Heart right ventricle (tissue), 16 donors: ENCODE measurements around the gene EMC9. TPM values are rescaled to one million over a fixed set of nuclear protein-coding genes. Genes with fewer than 3 reads are reported as not detected.

ENCODE experiments used
- ATAC-seq, 8 donors: fragments of 200-7000 bp; cut with Tn5 transposase; one replicate each; pipeline ENCODE4 v1.9.1; 2020; ENCODE audit warnings: mild to moderate bottlenecking in 8 of 8, moderate library complexity in 8 of 8, moderate number of reproducible peaks in 1 of 8
- DNase-seq, 2 donors: peaks; one replicate each; pipeline ENCODE4 v3.0.0-alpha.2; 2020
- H3K27ac ChIP-seq, 10 donors: fragments of 200-600 bp; sonication (generic) in 2 of 10; one replicate each; pipeline versions ENCODE4 v1.5.0 to v1.8.0; 2020 to 2022; ENCODE audit warnings: mild to moderate bottlenecking in 3 of 10
- H3K27me3 ChIP-seq, 7 donors: fragments of 200-600 bp; one replicate each; pipeline ENCODE4 v1.8.0; 2021 to 2022; ENCODE audit warnings: mild to moderate bottlenecking in 2 of 7
- H3K36me3 ChIP-seq, 9 donors: fragments of 200-600 bp; sonication (generic) in 1 of 9; one replicate each; pipeline versions ENCODE4 v1.5.0 to v1.8.0; 2020 to 2022; ENCODE audit warnings: mild to moderate bottlenecking in 2 of 9
- H3K4me1 ChIP-seq, 9 donors: fragments of 200-600 bp; sonication (generic) in 1 of 9; one replicate each; pipeline versions ENCODE4 v1.5.0 to v1.8.0; 2020 to 2022; ENCODE audit warnings: mild to moderate bottlenecking in 4 of 9
- H3K4me3 ChIP-seq, 10 donors: fragments of 200-600 bp; sonication (generic) in 2 of 10; one replicate each; pipeline versions ENCODE4 v1.5.0 to v1.8.0; 2020 to 2022; ENCODE audit warnings: mild to moderate bottlenecking in 7 of 10, moderate library complexity in 2 of 10
- H3K9me3 ChIP-seq, 11 donors: fragments of 200-600 bp in 10 of 11; sonication (generic) in 2 of 11; one replicate each; pipeline versions ENCODE4 v1.5.0 to v1.8.0; 2013 to 2022; ENCODE audit warnings: mild to moderate bottlenecking in 2 of 11, control low read depth in 1 of 11, moderate library complexity in 1 of 11
- CTCF ChIP-seq, 9 donors: fragments of 200-600 bp; sonication (generic) in 2 of 9; IDR thresholded peaks; one replicate each; pipeline versions ENCODE4 v1.5.0 to v1.8.0; 2021 to 2022; ENCODE audit warnings: antibody characterized with exemption in 9 of 9, mild to moderate bottlenecking in 5 of 9, moderate library complexity in 1 of 9
- WGBS, 2 donors: extraction: QIAGEN DNeasy Blood & Tissue Kit; methylation state at CpG; one replicate each; pipeline ENCODE4 v1.1.7; 2013; ENCODE audit warnings: inconsistent platforms in 1 of 2; 5-methylcytosine and 5-hydroxymethylcytosine counted together
- intact Hi-C, 10 donors: fragments of 100-400 bp; cut with DNase I; formaldehyde crosslinking; loops; one replicate each; pipeline versions ENCODE4 v1.11.1 to v1.14.2; 2022
- polyA plus RNA-seq, 2 donors: library from polyadenylated mRNA; stranded (reverse); fragments of 200-250 nt; gene quantifications; one replicate each; pipeline ENCODE4 v1.2.3, GENCODE V29; 2013
- total RNA-seq, 10 donors: library from RNA; stranded (reverse); fragmentation: NEBNext Ultra II Directional in 3 of 10; extraction: Animal tissue kit (Norgen Biotek cat#: 25700) in 3 of 10; gene quantifications; one replicate each; pipeline versions ENCODE4 v1.2.1 to v1.2.4, GENCODE V29; 2021 to 2023
- donor health status: Arrhythmogenic right ventricular cardiomyopathy.
- donor health status: ischemic (EF 13 %, LVEDD 7.1; RV severe dilation, severe dysfunction).
- donor health status: healthy with polysubstance abuse.
- donor health status: DM: no; HTN: yes; CAD: no.
- donor health status: DM: no; HTN: no; CAD: no.
- donor health status: ischemic (EF 25% LVEDD 6.9; RV normal size, moderate dysfunction).
- donor health status: ischemic (EF 25% LVEDD 5.7; RV mildly dilated, moderate dysfunction).
- donor health status: healthy.
- donor health status: DM: yes; HTN: yes; CAD: no.
- donor health status: Ischemic cardiomyopathy.
- donor health status: ischemic (EF 35%, LVEDD 5.7; RV mildly dilated, moderate dysfunction).
- donor health status: nonischemic (EF 11% LVEDD 7.7; RV severe dilation, severe dysfunction).
- donor health status: DM: yes; HTN: yes; CAD: no.
- donor health status: PGD.
- donor health status: ischemic (EF 29% LVEDD 5.4; RV normal size, mild dysfunction).
- donor health status: nonischemic (EF 23%, LVEDD 6.1; RV moderate dilation, normal function).

Gene EMC9
- total and polyA plus RNA-seq, 12 donors, result 10.2 to 44.3 (median 14.4) TPM

- TF ChIP-seq CTCF (IDR thresholded peaks at IDR 0.05), result no peak
- H3K27me3 ChIP-seq, result no peaks in the 10 kb centered on the region
- H3K27ac ChIP-seq, result no peak overlapping the region
- peaks cover 0 to 100% (median 43%) of the 10 kb centered on the region in 9 donors for H3K36me3 ChIP-seq
- H3K9me3 ChIP-seq, result no peaks in the 10 kb centered on the region
- DNase-seq, result no peak
- H3K4me3 ChIP-seq, result no peak overlapping the region
- 90 to 92% methylated on average over 19 of the region's 19 CpGs for WGBS, 2 donors
- intact Hi-C loops, result no loop called here
- peaks cover 0 to 19% (median 12%) of the 10 kb centered on the region in 9 donors for H3K4me1 ChIP-seq
- ATAC-seq, result no peak
Measured at GRCh38 chr14:24181371-24182077, 40.1 kb upstream of the EMC9 start.

GRCh38 chr14:24179961-24180796, 38.8 kb upstream of the EMC9 start:
- no peak overlapping the region for H3K4me3 ChIP-seq
- no peaks in the 10 kb centered on the region for H3K9me3 ChIP-seq
- H3K27ac ChIP-seq, result peak overlapping the region; percentile 31 to 77 (median 64)
- WGBS, 2 donors, result 77 to 84% methylated on average over 18 of the region's 18 CpGs
- peaks cover 0 to 99% (median 43%) of the 10 kb centered on the region in 9 donors for H3K36me3 ChIP-seq
- intact Hi-C loops, result no loop called here
- H3K27me3 ChIP-seq, result no peaks in the 10 kb centered on the region
- DNase-seq, result no peak
- peak in 7 of 8 donors; percentile 18 to 79 (median 43) for ATAC-seq
- H3K4me1 ChIP-seq, result peaks cover 0 to 19% (median 12%) of the 10 kb centered on the region in 9 donors
- no peak for TF ChIP-seq CTCF (IDR thresholded peaks at IDR 0.05)

- intact Hi-C loops, result no loop called here
Measured at GRCh38 chr14:24179294-24179960, 38.0 kb upstream of the EMC9 start.

More at GRCh38 chr14:24179294-24179960, 38.0 kb upstream of the EMC9 start:
- H3K27ac ChIP-seq, result peak overlapping the region; percentile 31 to 77 (median 64)
- DNase-seq (no peak), ATAC-seq (peak in 7 of 8 donors; percentile 2 to 18 (median 12))
- no peaks in the 10 kb centered on the region for H3K9me3 ChIP-seq
- peaks cover 0 to 99% (median 38%) of the 10 kb centered on the region in 9 donors for H3K36me3 ChIP-seq
- 89 to 90% methylated on average over 14 of the region's 14 CpGs for WGBS, 2 donors
- no peak overlapping the region for H3K4me3 ChIP-seq
- TF ChIP-seq CTCF (IDR thresholded peaks at IDR 0.05), result no peak
- H3K27me3 ChIP-seq, result no peaks in the 10 kb centered on the region
- peaks cover 0 to 19% (median 12%) of the 10 kb centered on the region in 9 donors for H3K4me1 ChIP-seq
